ENCODE data around the gene DMD. TPM values are rescaled to one million over a fixed set of nuclear protein-coding genes. Genes with fewer than 3 reads are reported as not detected.
"Not testable (repeated sequence)": the region's sequence is repeated elsewhere in the genome, so short reads cannot be mapped to it uniquely, and the experiment has no call there.

DMD gene
- total RNA-seq, 4 donors from 2014 or later = 27.7 to 54.7 (median 34.4) TPM

- TF ChIP-seq CTCF (IDR thresholded peaks at IDR 0.05) = no peak
- ATAC-seq (ENCODE audit: low FRiP score) (no peak), DNase-seq (ENCODE audit: low spot score) (no peak)
Observed at GRCh38 chrX:33198561-33199279, 12.6 kb downstream of the DMD start.

GRCh38 chrX:33195698-33196097, 15.7 kb downstream of the DMD start:
- no peak for TF ChIP-seq CTCF (IDR thresholded peaks at IDR 0.05)
- ATAC-seq (ENCODE audit: low FRiP score) (no peak), DNase-seq (ENCODE audit: low spot score) (no peak)

GRCh38 chrX:33194876-33195433, 16.4 kb downstream of the DMD start:
- TF ChIP-seq CTCF (IDR thresholded peaks at IDR 0.05) = no peak
- ATAC-seq (ENCODE audit: low FRiP score) (no peak), DNase-seq (ENCODE audit: low spot score) (no peak)

GRCh38 chrX:33194289-33194688, 17.1 kb downstream of the DMD start:
- ATAC-seq (ENCODE audit: low FRiP score) (no peak), DNase-seq (ENCODE audit: low spot score) (no peak)
- no peak for TF ChIP-seq CTCF (IDR thresholded peaks at IDR 0.05)

GRCh38 chrX:33190016-33190415, 21.3 kb downstream of the DMD start:
- no peak for DNase-seq (ENCODE audit: low spot score)
- no peak for TF ChIP-seq CTCF (IDR thresholded peaks at IDR 0.05)
- ATAC-seq (ENCODE audit: low FRiP score) = no peak

GRCh38 chrX:33188881-33189280, 22.5 kb downstream of the DMD start:
- TF ChIP-seq CTCF (IDR thresholded peaks at IDR 0.05) = no peak
- no peak for DNase-seq (ENCODE audit: low spot score)

GRCh38 chrX:33188286-33188685, 23.1 kb downstream of the DMD start:
- no peak for DNase-seq (ENCODE audit: low spot score)
- ATAC-seq (ENCODE audit: low FRiP score) = no peak
- TF ChIP-seq CTCF (IDR thresholded peaks at IDR 0.05) = no peak

More at GRCh38 chrX:33188881-33189280, 22.5 kb downstream of the DMD start:
- ATAC-seq (ENCODE audit: low FRiP score) = no peak

GRCh38 chrX:33184803-33185202, 26.5 kb downstream of the DMD start:
- ATAC-seq (ENCODE audit: low FRiP score); DNase-seq (ENCODE audit: low spot score): not testable (repeated sequence)
